ENCODE measurements around the gene SNX21. TPM values are rescaled to one million over a fixed set of nuclear protein-coding genes. Genes with fewer than 3 reads are reported as not detected.

SNX21 gene
- total and polyA plus RNA-seq, 7 donors, result 8.7 to 63.9 (median 24.9) TPM

DNA sequence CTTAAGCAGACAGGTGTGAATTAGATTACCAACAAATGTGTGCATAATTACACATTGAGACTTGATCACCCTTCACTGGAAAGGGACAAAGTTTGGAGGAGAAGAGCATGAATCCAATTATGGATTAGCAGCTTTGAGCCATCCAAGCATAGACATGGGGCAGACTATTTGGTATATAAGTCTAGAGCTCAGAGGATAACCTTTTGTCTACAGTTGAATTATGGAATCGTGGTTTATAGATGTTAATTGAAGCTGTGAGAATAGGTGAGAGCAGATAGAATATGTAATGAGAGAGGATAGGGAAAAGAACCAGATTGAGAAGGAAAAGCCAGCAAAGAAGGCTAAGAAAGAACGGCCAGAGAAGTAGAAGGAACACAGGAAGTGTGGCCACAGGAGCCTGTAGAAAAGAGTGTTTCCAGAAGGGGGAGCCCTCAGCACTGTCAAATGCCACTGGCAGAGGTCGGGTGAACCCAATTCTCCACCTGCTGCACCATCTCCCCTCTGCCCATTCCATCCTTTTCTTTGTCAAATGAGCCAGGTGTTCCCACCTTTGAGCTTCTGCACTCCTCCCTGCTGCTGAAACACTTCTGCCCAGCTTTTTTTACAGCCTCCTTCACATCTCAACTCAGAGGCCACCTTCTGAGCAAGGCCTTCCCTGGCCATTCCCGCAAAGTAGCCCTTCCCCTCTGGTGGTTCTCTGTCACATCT is 34.5 kb upstream of the SNX21 start:
- Histone ChIP-seq H3K4me1 (peaks cover 32% of the 10 kb centered on the region), H3K27ac (peak overlapping the region; percentile 80), H3K27me3 (ENCODE audit: insufficient read depth in 3 of 3, low read length in 2 of 3) (no peaks in the 10 kb centered on the region), H3K36me3 (ENCODE audit: insufficient read depth in 1 of 2, low read depth in 1 of 2) (peaks cover 6 to 59% of the 10 kb centered on the region in 2 donors), H3K9me3 (no peaks in the 10 kb centered on the region), H3K4me3 (no peak overlapping the region)
- intact Hi-C loops (cut with DNase I), result loop anchor here (5.0 to 10.0 kb wide), 3 partner anchors 93 to 444 kb away; partner anchors contain the start of genes CTSA (in 1 of the 2), NCOA5 (in 1 of the 2) and NEURL2 (in 1 of the 2)
- 30 to 32% (median 31%) methylated on average over 4 of the region's 4 CpGs for WGBS, 3 donors
- DNase-seq (peak in 1 of 2 donors; percentile 44), ATAC-seq (peak; percentile 55 to 67 (median 62))
- TF ChIP-seq, protein P1, sequence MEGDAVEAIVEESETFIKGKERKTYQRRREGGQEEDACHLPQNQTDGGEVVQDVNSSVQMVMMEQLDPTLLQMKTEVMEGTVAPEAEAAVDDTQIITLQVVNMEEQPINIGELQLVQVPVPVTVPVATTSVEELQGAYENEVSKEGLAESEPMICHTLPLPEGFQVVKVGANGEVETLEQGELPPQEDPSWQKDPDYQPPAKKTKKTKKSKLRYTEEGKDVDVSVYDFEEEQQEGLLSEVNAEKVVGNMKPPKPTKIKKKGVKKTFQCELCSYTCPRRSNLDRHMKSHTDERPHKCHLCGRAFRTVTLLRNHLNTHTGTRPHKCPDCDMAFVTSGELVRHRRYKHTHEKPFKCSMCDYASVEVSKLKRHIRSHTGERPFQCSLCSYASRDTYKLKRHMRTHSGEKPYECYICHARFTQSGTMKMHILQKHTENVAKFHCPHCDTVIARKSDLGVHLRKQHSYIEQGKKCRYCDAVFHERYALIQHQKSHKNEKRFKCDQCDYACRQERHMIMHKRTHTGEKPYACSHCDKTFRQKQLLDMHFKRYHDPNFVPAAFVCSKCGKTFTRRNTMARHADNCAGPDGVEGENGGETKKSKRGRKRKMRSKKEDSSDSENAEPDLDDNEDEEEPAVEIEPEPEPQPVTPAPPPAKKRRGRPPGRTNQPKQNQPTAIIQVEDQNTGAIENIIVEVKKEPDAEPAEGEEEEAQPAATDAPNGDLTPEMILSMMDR (IDR thresholded peaks at IDR 0.05), result peak; percentile 74

DNA sequence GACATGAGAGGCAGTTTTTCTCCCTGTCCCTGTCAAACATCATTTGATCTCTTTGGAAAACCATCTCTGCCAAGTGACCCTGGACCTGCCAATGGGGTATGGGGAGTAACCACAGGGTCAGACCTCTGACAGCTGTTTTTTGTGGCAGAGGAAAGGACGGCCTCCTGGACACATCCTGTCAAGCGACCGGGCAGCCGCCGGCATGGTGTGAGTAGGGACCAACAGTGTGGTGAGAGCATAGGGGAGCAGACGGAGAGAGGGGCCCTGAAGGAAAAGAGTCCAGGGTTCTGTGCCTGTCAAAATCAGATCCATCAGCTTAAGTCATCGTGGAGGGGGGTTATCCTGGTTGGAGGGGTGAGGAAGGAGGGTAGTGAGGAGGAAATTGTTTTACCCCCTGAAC is 31.7 kb upstream of the SNX21 start:
- no peak for DNase-seq
- Histone ChIP-seq H3K27me3 (ENCODE audit: insufficient read depth in 3 of 3, low read length in 2 of 3) (no peaks in the 10 kb centered on the region), H3K36me3 (ENCODE audit: insufficient read depth in 1 of 2, low read depth in 1 of 2) (peaks cover 16 to 62% of the 10 kb centered on the region in 2 donors), H3K4me1 (peaks cover 19% of the 10 kb centered on the region), H3K27ac (no peak overlapping the region), H3K4me3 (no peak overlapping the region), H3K9me3 (no peaks in the 10 kb centered on the region)
- intact Hi-C loops (cut with DNase I), result no loop called here
- TF ChIP-seq, protein P1 (IDR thresholded peaks at IDR 0.05), result no peak
- ATAC-seq, result no peak
- 81 to 86% (median 86%) methylated on average over 7 of the region's 7 CpGs for WGBS, 3 donors

DNA sequence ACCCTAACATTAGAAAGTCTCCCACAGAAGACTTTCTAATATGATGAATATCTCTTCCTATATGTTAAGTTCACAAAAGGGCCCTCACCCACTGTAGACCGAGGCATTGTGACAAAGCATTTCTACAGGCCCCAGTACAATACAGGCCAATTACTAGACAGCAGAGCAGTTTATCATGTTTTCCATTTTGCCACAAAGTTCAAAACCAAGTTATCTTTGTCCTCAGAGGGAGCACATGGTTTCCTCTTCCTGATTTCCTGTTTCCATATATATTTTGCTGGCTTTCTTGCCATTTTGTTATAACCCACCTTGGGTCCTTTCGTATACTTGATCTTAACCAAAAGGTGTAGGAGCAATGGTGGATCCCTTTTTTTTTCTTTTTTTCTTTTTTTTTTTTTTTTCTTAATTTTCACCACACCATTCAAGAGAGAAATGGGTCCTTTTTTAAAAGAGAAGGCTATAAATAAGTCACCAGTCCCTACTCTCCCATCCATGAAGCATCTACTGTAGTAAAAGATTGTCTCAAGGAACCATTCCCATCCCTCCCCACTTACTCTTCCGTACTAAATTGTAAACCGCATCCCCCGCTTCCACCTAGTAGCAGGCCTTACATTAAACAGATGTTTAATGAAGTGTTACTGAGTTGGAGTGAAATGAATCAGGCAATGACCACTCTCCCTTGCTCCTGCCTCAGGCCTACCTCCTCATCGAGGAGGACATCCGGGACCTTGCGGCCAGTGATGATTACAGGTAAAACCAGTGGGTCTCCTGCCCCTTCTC is 23.2 kb upstream of the SNX21 start:
- TF ChIP-seq, protein P1 (IDR thresholded peaks at IDR 0.05), result no peak
- Histone ChIP-seq H3K27me3 (ENCODE audit: insufficient read depth in 3 of 3, low read length in 2 of 3) (no peaks in the 10 kb centered on the region), H3K4me3 (no peak overlapping the region), H3K9me3 (no peaks in the 10 kb centered on the region), H3K4me1 (peaks cover 21% of the 10 kb centered on the region), H3K27ac (no peak overlapping the region), H3K36me3 (ENCODE audit: insufficient read depth in 1 of 2, low read depth in 1 of 2) (peaks cover 16 to 65% of the 10 kb centered on the region in 2 donors)
- 90 to 91% (median 91%) methylated on average over 8 of the region's 8 CpGs for WGBS, 3 donors
- no peak for ATAC-seq
- DNase-seq, result no peak
- intact Hi-C loops (cut with DNase I), result no loop called here

DNA sequence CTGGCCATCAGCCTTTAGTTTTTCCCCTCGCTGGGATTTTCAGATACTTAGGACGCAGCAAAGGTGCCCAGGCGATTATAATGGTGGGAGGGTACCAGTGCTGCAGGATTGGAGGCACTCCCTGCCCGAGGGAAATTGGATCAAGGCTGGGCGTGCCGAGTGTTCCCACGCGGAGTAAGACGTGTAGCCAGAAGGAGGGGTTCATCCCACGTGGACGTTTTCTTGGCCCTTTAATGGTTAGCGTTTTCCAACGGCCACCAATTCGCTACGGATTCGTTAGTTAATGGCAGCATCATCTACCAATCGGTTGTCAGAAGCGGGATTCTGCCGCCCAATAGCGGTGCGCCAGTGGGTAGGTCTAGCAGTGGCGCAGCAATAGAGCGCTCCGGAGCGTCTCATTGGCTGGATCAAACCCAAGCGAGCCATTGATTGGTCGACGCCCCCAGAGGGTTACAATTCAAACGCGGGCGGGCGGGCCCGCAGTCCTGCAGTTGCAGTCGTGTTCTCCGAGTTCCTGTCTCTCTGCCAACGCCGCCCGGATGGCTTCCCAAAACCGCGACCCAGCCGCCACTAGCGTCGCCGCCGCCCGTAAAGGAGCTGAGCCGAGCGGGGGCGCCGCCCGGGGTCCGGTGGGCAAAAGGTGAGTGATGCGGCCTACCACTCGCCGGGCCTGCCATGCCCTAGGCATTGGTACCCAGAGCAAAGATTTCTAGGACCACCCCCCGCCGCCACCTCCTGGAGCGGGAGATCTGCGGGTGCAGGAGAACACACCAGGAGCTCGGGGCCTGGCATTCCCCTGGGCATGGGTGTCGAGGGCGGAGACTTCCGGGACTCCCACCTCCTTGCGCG is 21.2 kb upstream of the SNX21 start, which contains the start of gene UBE2C:
Gene UBE2C, plus strand, starts transcription at position 488 of the 849 bp plus-strand sequence. Its CDS starts 52 bp downstream, at position 540.
- Histone ChIP-seq H3K27me3 (ENCODE audit: insufficient read depth in 3 of 3, low read length in 2 of 3) (no peaks in the 10 kb centered on the region), H3K4me3 (peak within 1 kb of the TSS; percentile 61), H3K27ac (peak within 1 kb of the TSS; percentile 59), H3K36me3 (ENCODE audit: insufficient read depth in 1 of 2, low read depth in 1 of 2) (peaks cover 10 to 45% of the 10 kb centered on the region in 2 donors), H3K9me3 (no peaks in the 10 kb centered on the region), H3K4me1 (peaks cover 15% of the 10 kb centered on the region)
- 1% methylated on average over 65 of the region's 65 CpGs for WGBS, 3 donors
- intact Hi-C loops (cut with DNase I), result no loop called here
- TF ChIP-seq, protein P1 (IDR thresholded peaks at IDR 0.05), result no peak
- peak; percentile 85 to 98 (median 96) for ATAC-seq
- peak; percentile 96 to 98 for DNase-seq
